H1 (cell line): ENCODE data around the gene MRFAP1. TPM values are rescaled to one million over a fixed set of nuclear protein-coding genes. Genes with fewer than 3 reads are reported as not detected.

Experiments
- CTCF ChIA-PET: fragments of 300-600 bp; sonication (Branson Sonifier 250); formaldehyde crosslinking; loops from one replicate; lab custom pipeline; 2021; ENCODE audit not compliant: partially characterized antibody; lab: Charles Lee
- POLR2A ChIA-PET: fragments of 300-600 bp; sonication (Branson Sonifier 250); formaldehyde crosslinking; loops from one replicate; lab custom pipeline; 2021; ENCODE audit warnings: inconsistent platforms; ENCODE audit not compliant: partially characterized antibody; lab: Charles Lee
- DNase-seq, 2 experiments: peaks; one replicate each; pipeline versions ENCODE4 v3.0.0 to v3.0.0-alpha.2; 2010 to 2022; ENCODE audit warnings: low spot score in 2 of 2, low read depth in 1 of 2, mixed read lengths in 1 of 2
- FAIRE-seq: peaks from 2 replicates; lab custom pipeline; 2011; peaks lifted over from hg19 to GRCh38; lab: Jason Lieb, UNC
- H2AFZ ChIP-seq: 2 replicates; pipeline ENCODE4 v1.8.1; 2012; ENCODE audit warnings: low read length, inconsistent platforms
- H2AK5ac ChIP-seq: 2 replicates; pipeline ENCODE4 v1.6.1; 2013; ENCODE audit warnings: low read depth, low read length
- H2BK120ac ChIP-seq: replicated peaks from 2 replicates; pipeline ENCODE3; 2013; ENCODE audit warnings: low read depth, low read length, inconsistent platforms
- H2BK12ac ChIP-seq: 2 replicates; pipeline ENCODE4 v1.6.1; 2013; ENCODE audit warnings: low read depth, low read length
- H2BK15ac ChIP-seq: 2 replicates; pipeline ENCODE4 v1.6.1; 2013; ENCODE audit warnings: low read length
- H2BK20ac ChIP-seq: 2 replicates; pipeline ENCODE4 v1.6.1; 2013; ENCODE audit warnings: low read length
- H2BK5ac ChIP-seq: 2 replicates; pipeline ENCODE4 v1.6.1; 2013; ENCODE audit warnings: low read depth, low read length
- H3K14ac ChIP-seq: 2 replicates; pipeline ENCODE4 v1.6.1; 2013; ENCODE audit warnings: inconsistent platforms; ENCODE audit not compliant: insufficient read length
- H3K18ac ChIP-seq: 2 replicates; pipeline ENCODE4 v1.6.1; 2013; ENCODE audit warnings: low read length; ENCODE audit errors: extremely low read depth
- H3K23ac ChIP-seq: 2 replicates; pipeline ENCODE4 v1.6.1; 2013; ENCODE audit warnings: inconsistent platforms; ENCODE audit not compliant: insufficient read length
- H3K23me2 ChIP-seq: 2 replicates; pipeline ENCODE4 v1.6.1; 2013; ENCODE audit warnings: low read depth, low read length
- H3K27ac ChIP-seq: 2 replicates; pipeline ENCODE4 v1.6.1; 2011; ENCODE audit warnings: low read depth, low read length, inconsistent platforms
- H3K27me3 ChIP-seq, 4 experiments: replicated peaks in 1 of 4; 1 replicate in 1 of 4; 2 replicates in 3 of 4; pipeline versions ENCODE4 v1.6.1 to v1.8.1; 2011 to 2013; ENCODE audit warnings: low read length in 3 of 4, mild to moderate bottlenecking in 3 of 4, inconsistent platforms in 2 of 4, mixed read lengths in 2 of 4, moderate library complexity in 1 of 4; ENCODE audit not compliant: control insufficient read depth in 3 of 4, insufficient read depth in 3 of 4; ENCODE audit errors: extremely low read depth in 1 of 4
- H3K36me3 ChIP-seq, 4 experiments: 2 replicates each; pipeline versions ENCODE4 v1.6.1 to v1.8.1; 2011 to 2013; ENCODE audit warnings: mild to moderate bottlenecking in 4 of 4, low read length in 3 of 4, moderate library complexity in 2 of 4, control low read depth in 1 of 4, inconsistent platforms in 1 of 4; ENCODE audit not compliant: insufficient read depth in 4 of 4, control insufficient read depth in 2 of 4
- H3K4ac ChIP-seq: replicated peaks from 2 replicates; pipeline ENCODE3; 2013; ENCODE audit warnings: low read length, low read depth, mixed read lengths, inconsistent platforms; ENCODE audit not compliant: insufficient read length
- H3K4me1 ChIP-seq, 4 experiments: replicated peaks in 1 of 4; 1 replicate in 1 of 4; 2 replicates in 3 of 4; pipeline versions ENCODE4 v1.6.1 to v1.8.1; 2011 to 2013; ENCODE audit warnings: low read length in 3 of 4, inconsistent platforms in 2 of 4, mixed read lengths in 1 of 4; ENCODE audit not compliant: insufficient read depth in 4 of 4, control insufficient read depth in 3 of 4
- H3K4me2 ChIP-seq, 2 experiments: 2 replicates each; pipeline versions ENCODE4 v1.6.1 to v1.8.1; 2011 to 2013; ENCODE audit warnings: low read depth in 2 of 2, low read length in 2 of 2, control low read depth in 1 of 2, inconsistent platforms in 1 of 2, mild to moderate bottlenecking in 1 of 2; ENCODE audit not compliant: insufficient read depth in 1 of 2
- H3K4me3 ChIP-seq, 4 experiments: fragments of 200-600, 300-600 bp in 1 of 4; sonication (generic), shearing (Covaris generic), sonication (Bioruptor Twin) in 1 of 4; 2 replicates each; pipeline versions ENCODE4 v1.5.1 to v1.8.1; 2011 to 2016; ENCODE audit warnings: low read length in 4 of 4, low read depth in 3 of 4, control low read depth in 2 of 4, inconsistent platforms in 2 of 4, mild to moderate bottlenecking in 2 of 4, mixed read lengths in 1 of 4, moderate library complexity in 1 of 4; ENCODE audit not compliant: insufficient read depth in 2 of 4; ENCODE audit errors: extremely low read depth in 1 of 4
- H3K56ac ChIP-seq: replicated peaks from 2 replicates; pipeline ENCODE3; 2013; ENCODE audit warnings: low read depth, mild to moderate bottlenecking, mixed read lengths, low read length, inconsistent platforms; ENCODE audit not compliant: insufficient read length
- H3K79me1 ChIP-seq: 2 replicates; pipeline ENCODE4 v1.6.1; 2013; ENCODE audit warnings: low read depth, low read length, control low read depth
- H3K79me2 ChIP-seq, 2 experiments: 2 replicates each; pipeline versions ENCODE4 v1.6.1 to v1.8.1; 2012 to 2013; ENCODE audit warnings: low read length in 2 of 2, mild to moderate bottlenecking in 2 of 2, inconsistent platforms in 1 of 2; ENCODE audit not compliant: insufficient read depth in 2 of 2, control insufficient read depth in 1 of 2
- H3K9ac ChIP-seq, 4 experiments: replicated peaks in 1 of 4; 1 replicate in 1 of 4; 2 replicates in 3 of 4; pipeline versions ENCODE4 v1.6.1 to v1.8.1; 2011 to 2013; ENCODE audit warnings: low read depth in 3 of 4, low read length in 3 of 4, control low read depth in 2 of 4, mild to moderate bottlenecking in 2 of 4, moderate library complexity in 2 of 4, inconsistent platforms in 1 of 4; ENCODE audit errors: extremely low read depth in 1 of 4
- H3K9me3 ChIP-seq, 2 experiments: 2 replicates each; pipeline versions ENCODE4 v1.6.1 to v1.8.1; 2012 to 2013; ENCODE audit warnings: mild to moderate bottlenecking in 2 of 2, moderate library complexity in 2 of 2, control low read depth in 1 of 2, inconsistent platforms in 1 of 2, low read depth in 1 of 2, low read length in 1 of 2, mixed read lengths in 1 of 2; ENCODE audit not compliant: insufficient read depth in 2 of 2
- H4K20me1 ChIP-seq, 2 experiments: replicated peaks in 1 of 2; 2 replicates each; pipeline versions ENCODE3 to v1.8.1; 2011 to 2013; ENCODE audit warnings: inconsistent platforms in 2 of 2, low read length in 2 of 2, mild to moderate bottlenecking in 1 of 2; ENCODE audit not compliant: insufficient read depth in 2 of 2, control insufficient read depth in 1 of 2
- H4K5ac ChIP-seq: 2 replicates; pipeline ENCODE4 v1.6.1; 2013; ENCODE audit warnings: low read length, low read depth, mixed read lengths, inconsistent platforms; ENCODE audit not compliant: insufficient read length
- H4K8ac ChIP-seq: 2 replicates; pipeline ENCODE4 v1.8.0; 2013; ENCODE audit warnings: mild to moderate bottlenecking, moderate library complexity, low read length, inconsistent platforms; ENCODE audit not compliant: insufficient read depth; ENCODE audit errors: extremely low read depth
- H4K91ac ChIP-seq: replicated peaks from 2 replicates; pipeline ENCODE3; 2013; ENCODE audit warnings: low read length, mixed read lengths, inconsistent platforms; ENCODE audit not compliant: insufficient read length
- ATF2 ChIP-seq: IDR thresholded peaks from 2 replicates; pipeline ENCODE4 v1.6.1; 2012; ENCODE audit warnings: low read length, inconsistent platforms
- BACH1 ChIP-seq: IDR thresholded peaks from 2 replicates; pipeline ENCODE4 v1.6.1; 2012; ENCODE audit warnings: low read length, improper control_type of control experiment
- CHD1 ChIP-seq: IDR thresholded peaks from 2 replicates; pipeline ENCODE4 v1.6.1; 2012; ENCODE audit warnings: low read depth, low read length, improper control_type of control experiment
- POLR2A ChIP-seq, 2 experiments: IDR thresholded peaks; 1 replicate in 1 of 2; 2 replicates in 1 of 2; pipeline ENCODE4 v1.6.1; 2011; ENCODE audit warnings: low read depth in 2 of 2, low read length in 2 of 2, mild to moderate bottlenecking in 2 of 2; ENCODE audit errors: control extremely low read depth in 1 of 2
- POLR2AphosphoS5 ChIP-seq: IDR thresholded peaks from 2 replicates; pipeline ENCODE4 v1.6.1; 2011; ENCODE audit warnings: low read depth, low read length
- SRF ChIP-seq: IDR thresholded peaks from 2 replicates; pipeline ENCODE4 v1.6.1; 2011; ENCODE audit warnings: mild to moderate bottlenecking, low read depth, low read length, moderate library complexity
- WGBS, 2 experiments: shearing (Covaris generic) in 1 of 2; methylation state at CpG; one replicate each; pipeline versions ENCODE4 v1.1.6 to v1.1.7; 2013 to 2015; ENCODE audit warnings: low lambda C conversion rate in 2 of 2, mixed read lengths in 2 of 2, inconsistent platforms in 1 of 2, low coverage in 1 of 2, missing lambda C conversion rate in 1 of 2; ENCODE audit not compliant: insufficient replicate concordance in 2 of 2, insufficient coverage in 1 of 2, insufficient read length in 1 of 2; ENCODE audit errors: extremely low coverage in 1 of 2, missing lambda C conversion rate in 1 of 2; 5-methylcytosine and 5-hydroxymethylcytosine counted together
- polyA plus RNA-seq, 7 experiments: library from polyadenylated mRNA; depleted of rRNA in 3 of 7; stranded (reverse) in 5 of 7; unstranded in 2 of 7; fragments of >200 nt in 5 of 7; fragments of 200-250 nt in 2 of 7; gene quantifications; 1 replicate in 5 of 7; 2 replicates in 1 of 7; 4 replicates in 1 of 7; pipeline versions ENCODE4 v1.2.1 to v1.2.3, GENCODE V29; 2011 to 2013; ENCODE audit warnings: missing spikeins in 2 of 7, mixed read lengths in 2 of 7
- total RNA-seq: library from RNA; stranded (reverse); fragmentation: NEBNext Ultra II Directional; extraction: Animal tissue kit (Norgen Biotek cat#: 25700); gene quantifications from 2 replicates; pipeline ENCODE4 v1.2.1, GENCODE V29; 2021
- TF ChIP-seq, protein P1 (sequence below), 3 experiments: IDR thresholded peaks; 1 replicate in 2 of 3; 2 replicates in 1 of 3; pipeline versions ENCODE4 v1.5.1 to v1.6.1; 2011; ENCODE audit warnings: low read length in 3 of 3, mild to moderate bottlenecking in 3 of 3, inconsistent platforms in 2 of 3, low read depth in 1 of 3, moderate library complexity in 1 of 3; ENCODE audit not compliant: insufficient read depth in 1 of 3; ENCODE audit errors: control extremely low read depth in 1 of 3
- TF ChIP-seq, protein P2 (sequence below): IDR thresholded peaks from 2 replicates; pipeline ENCODE4 v1.6.1; 2012; ENCODE audit warnings: inconsistent platforms

Gene MRFAP1
- total and polyA plus RNA-seq, 2 of the 8 experiments (the other 6 are each of a cell fraction or from before 2014, with no cell fraction given) = 108 to 307 TPM

GRCh38 chr4:6607368-6608055, 33.0 kb upstream of the MRFAP1 start:
- no peak for DNase-seq
- Histone ChIP-seq H3K9me3 (peaks cover 5 to 7% of the 10 kb centered on the region in 2 experiments; a peak in 3 of 4 replicates), H2BK5ac (no peak overlapping the region), H3K56ac (no peak overlapping the region), H3K4me3 (no peak overlapping the region), H3K27me3 (no peaks in the 10 kb centered on the region), H3K36me3 (peaks cover 0 to 7% (median 2%) of the 10 kb centered on the region in 4 experiments; a peak in 3 of 8 replicates), H2BK15ac (no peak overlapping the region), H2AFZ (no peak overlapping the region), H4K20me1 (peaks cover 0 to 5% of the 10 kb centered on the region in 2 experiments), H3K14ac (no peak overlapping the region), H3K4me2 (no peak overlapping the region), H3K79me2 (no peaks in the 10 kb centered on the region), H4K91ac (no peak overlapping the region), H2AK5ac (no peak overlapping the region), H4K5ac (no peak overlapping the region), H3K27ac (no peak overlapping the region), H3K23ac (no peak overlapping the region), H3K4ac (no peak overlapping the region), H3K23me2 (peaks cover 2% of the 10 kb centered on the region; the same call in 1 of the 2 replicates), H3K18ac (no peak overlapping the region), H3K79me1 (no peaks in the 10 kb centered on the region), H2BK120ac (no peak overlapping the region), H2BK12ac (no peak overlapping the region), H2BK20ac (no peak overlapping the region), H3K4me1 (no peaks in the 10 kb centered on the region; a peak in 2 of 7 replicates), H3K9ac (no peak overlapping the region), H4K8ac (no peak overlapping the region)
- ChIA-PET CTCF (interaction anchor here (0.7 to 3.5 kb wide), 7 partner anchors 10 to 357 kb away, joined by 3 to 11 read pairs (median 4); no protein-coding TSS in a partner anchor), POLR2A (no interaction called here)
- FAIRE-seq = no peak
- WGBS, 2 experiments = 87% methylated on average over 13 of the region's 13 CpGs; no CpG with 5 or more reads in 1 of the 2 experiments
- no peak for TF ChIP-seq ATF2
- TF ChIP-seq POLR2A (IDR thresholded peaks at IDR 0.05; ENCODE audit: control extremely low read depth in 1 of 2, low read depth in 2 of 2, low read length in 2 of 2) = no peak
- TF ChIP-seq SRF = no peak
- no peak for TF ChIP-seq CHD1
- TF ChIP-seq, protein P1, sequence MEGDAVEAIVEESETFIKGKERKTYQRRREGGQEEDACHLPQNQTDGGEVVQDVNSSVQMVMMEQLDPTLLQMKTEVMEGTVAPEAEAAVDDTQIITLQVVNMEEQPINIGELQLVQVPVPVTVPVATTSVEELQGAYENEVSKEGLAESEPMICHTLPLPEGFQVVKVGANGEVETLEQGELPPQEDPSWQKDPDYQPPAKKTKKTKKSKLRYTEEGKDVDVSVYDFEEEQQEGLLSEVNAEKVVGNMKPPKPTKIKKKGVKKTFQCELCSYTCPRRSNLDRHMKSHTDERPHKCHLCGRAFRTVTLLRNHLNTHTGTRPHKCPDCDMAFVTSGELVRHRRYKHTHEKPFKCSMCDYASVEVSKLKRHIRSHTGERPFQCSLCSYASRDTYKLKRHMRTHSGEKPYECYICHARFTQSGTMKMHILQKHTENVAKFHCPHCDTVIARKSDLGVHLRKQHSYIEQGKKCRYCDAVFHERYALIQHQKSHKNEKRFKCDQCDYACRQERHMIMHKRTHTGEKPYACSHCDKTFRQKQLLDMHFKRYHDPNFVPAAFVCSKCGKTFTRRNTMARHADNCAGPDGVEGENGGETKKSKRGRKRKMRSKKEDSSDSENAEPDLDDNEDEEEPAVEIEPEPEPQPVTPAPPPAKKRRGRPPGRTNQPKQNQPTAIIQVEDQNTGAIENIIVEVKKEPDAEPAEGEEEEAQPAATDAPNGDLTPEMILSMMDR (IDR thresholded peaks at IDR 0.05; ENCODE audit: control extremely low read depth in 1 of 3, insufficient read depth in 1 of 3, low read depth in 1 of 3, low read length in 3 of 3) = no peak
- no peak for TF ChIP-seq BACH1
- no peak for TF ChIP-seq POLR2AphosphoS5
- TF ChIP-seq, protein P2, sequence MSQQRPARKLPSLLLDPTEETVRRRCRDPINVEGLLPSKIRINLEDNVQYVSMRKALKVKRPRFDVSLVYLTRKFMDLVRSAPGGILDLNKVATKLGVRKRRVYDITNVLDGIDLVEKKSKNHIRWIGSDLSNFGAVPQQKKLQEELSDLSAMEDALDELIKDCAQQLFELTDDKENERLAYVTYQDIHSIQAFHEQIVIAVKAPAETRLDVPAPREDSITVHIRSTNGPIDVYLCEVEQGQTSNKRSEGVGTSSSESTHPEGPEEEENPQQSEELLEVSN = no peak
